NB4 (cell line): ENCODE data around the gene CASKIN1.

Experiments
- CTCF ChIP-seq: IDR thresholded peaks from one replicate; pipeline ENCODE4 v1.5.1; 2012; ENCODE audit warnings: low read depth, low read length
- POLR2A ChIP-seq: IDR thresholded peaks from 2 replicates; pipeline ENCODE4 v1.6.1; 2011; ENCODE audit warnings: mild to moderate bottlenecking; ENCODE audit not compliant: insufficient read length; ENCODE audit errors: extremely low read depth

DNA sequence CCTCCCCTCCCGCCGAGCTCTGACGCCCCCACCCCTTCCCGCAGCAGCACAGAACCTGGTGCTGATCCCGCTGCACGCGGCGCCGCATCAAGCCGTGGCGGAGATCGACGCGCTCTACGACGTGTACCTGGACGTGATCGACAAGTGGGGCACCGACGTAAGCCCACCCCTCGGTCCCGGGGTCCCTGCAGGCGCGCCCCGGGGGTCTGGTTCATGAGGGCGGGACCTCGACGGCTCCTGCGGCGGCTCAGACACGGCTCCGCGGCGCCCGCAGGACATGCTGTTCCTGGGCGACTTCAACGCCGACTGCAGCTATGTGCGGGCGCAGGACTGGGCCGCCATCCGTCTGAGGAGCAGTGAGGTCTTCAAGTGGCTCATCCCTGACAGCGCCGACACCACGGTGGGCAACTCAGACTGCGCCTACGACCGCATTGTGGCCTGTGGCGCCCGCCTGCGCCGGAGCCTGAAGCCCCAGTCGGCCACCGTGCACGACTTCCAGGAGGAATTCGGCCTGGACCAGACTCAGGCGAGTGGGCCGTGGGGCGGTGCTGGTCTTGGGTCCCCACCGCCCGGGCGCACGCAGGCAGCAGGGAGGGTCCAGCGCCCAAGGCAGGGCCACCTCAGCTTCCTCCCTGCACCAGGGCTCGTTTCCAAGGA is 41.2 kb upstream of the CASKIN1 start:
- TF ChIP-seq CTCF (no peak), POLR2A (no peak)
